Activated CD4-positive, alpha-beta T cell treated with anti-CD3 and anti-CD28 coated beads, Interleukin-2, amount 10 ng/mL, durations not matched to agents 24 days and 14 days (primary cell): ENCODE results near the gene CLEC3B. TPM values are rescaled to one million over a fixed set of nuclear protein-coding genes. Genes with fewer than 3 reads are reported as not detected.
"Not testable (repeated sequence)": the region's sequence is repeated elsewhere in the genome, so short reads cannot be mapped to it uniquely, and the experiment has no call there.

Experiments
- DNase-seq: peaks from one replicate; pipeline ENCODE4 v3.0.0; 2022
- H3K27ac Mint-ChIP-seq: one replicate; pipeline ENCODE4 v1.8.0; 2022; ENCODE audit warnings: mild to moderate bottlenecking, mixed read lengths
- H3K27me3 Mint-ChIP-seq: one replicate; pipeline ENCODE4 v1.8.0; 2022; ENCODE audit warnings: mixed read lengths
- H3K36me3 Mint-ChIP-seq: one replicate; pipeline ENCODE4 v1.8.0; 2022; ENCODE audit warnings: low read depth, mild to moderate bottlenecking, mixed read lengths
- H3K4me1 Mint-ChIP-seq: one replicate; pipeline ENCODE4 v1.8.0; 2021; ENCODE audit warnings: mixed read lengths
- H3K4me3 Mint-ChIP-seq: one replicate; pipeline ENCODE4 v1.8.0; 2022; ENCODE audit warnings: mild to moderate bottlenecking, moderate library complexity, mixed read lengths
- H3K9me3 Mint-ChIP-seq: one replicate; pipeline ENCODE4 v1.8.0; 2021; ENCODE audit warnings: mixed read lengths
- intact Hi-C: fragments of 100-400 bp; cut with micrococcal nuclease; formaldehyde crosslinking; loops from one replicate; pipeline ENCODE4 v1.15.1; 2023
- total RNA-seq: library from RNA; stranded (reverse); gene quantifications from 2 replicates; pipeline ENCODE4 v1.2.3, GENCODE V29; 2022

CLEC3B gene
- total RNA-seq, 1 donor from 2014 or later = not detected

DNA sequence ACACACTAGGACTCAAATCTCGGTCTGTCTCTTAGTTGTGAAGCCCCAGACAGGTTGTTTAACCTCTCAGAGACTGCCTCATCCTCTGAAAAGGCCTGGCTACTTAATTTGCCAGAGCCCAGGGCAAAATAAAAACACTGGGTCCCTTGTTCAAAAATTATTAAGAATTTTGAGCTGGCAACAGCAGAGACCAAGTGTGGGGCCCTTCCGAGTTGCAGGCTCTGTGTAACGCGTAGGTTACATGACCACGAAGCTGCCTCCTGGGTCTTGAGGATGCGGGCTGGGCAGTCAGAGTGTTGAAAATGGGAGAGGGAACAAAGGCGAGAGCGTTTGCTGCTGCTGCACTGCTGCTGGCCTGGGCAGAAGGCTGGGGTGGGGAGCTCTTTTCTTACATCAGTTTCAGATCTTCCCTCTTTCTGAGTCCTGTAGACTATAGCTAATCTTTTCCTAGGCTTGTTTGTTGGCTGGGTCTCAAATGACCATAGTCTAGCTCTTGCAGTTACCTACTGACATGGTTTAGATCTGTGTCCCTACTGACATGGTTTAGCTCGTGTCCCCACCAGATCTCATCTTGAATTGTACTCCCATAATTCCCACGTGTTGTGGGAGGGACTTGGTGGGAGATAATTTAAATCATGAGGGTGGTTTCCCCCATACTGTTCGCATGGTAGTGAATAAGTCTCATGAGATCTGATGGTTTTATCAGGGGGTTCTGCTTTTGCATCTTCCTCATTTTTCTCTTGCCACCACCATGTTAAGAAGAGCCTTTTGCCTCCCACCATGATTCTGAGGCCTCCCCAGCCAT lies 49.9 kb downstream of the CLEC3B start:
- Mint-ChIP-seq H3K9me3 (peaks cover 14% of the 10 kb centered on the region), H3K4me3 (no peak overlapping the region), H3K4me1 (peaks cover 4% of the 10 kb centered on the region), H3K36me3 (peaks cover 7% of the 10 kb centered on the region), H3K27me3 (peaks cover 35% of the 10 kb centered on the region), H3K27ac (no peak overlapping the region)
- intact Hi-C loops = no loop called here
- no peak for DNase-seq

- H3K4me1 Mint-ChIP-seq, DNase-seq, H3K27ac Mint-ChIP-seq, H3K4me3 Mint-ChIP-seq, H3K36me3 Mint-ChIP-seq, intact Hi-C loops: not testable (repeated sequence)
- peaks cover 35% of the 10 kb centered on the region for H3K27me3 Mint-ChIP-seq
- H3K9me3 Mint-ChIP-seq = peaks cover 14% of the 10 kb centered on the region
These were observed 52.2 kb downstream of the CLEC3B start for GRCh38 chr3:45078256-45078655.

GRCh38 chr3:45078910-45079522 lies 52.9 kb downstream of the CLEC3B start:
- Mint-ChIP-seq H3K4me3 (no peak overlapping the region), H3K27me3 (peaks cover 36% of the 10 kb centered on the region), H3K36me3 (peaks cover 5% of the 10 kb centered on the region), H3K4me1 (peaks cover 4% of the 10 kb centered on the region), H3K27ac (no peak overlapping the region), H3K9me3 (peaks cover 11% of the 10 kb centered on the region)
- DNase-seq = peak; percentile 60
- intact Hi-C loops = no loop called here

DNA sequence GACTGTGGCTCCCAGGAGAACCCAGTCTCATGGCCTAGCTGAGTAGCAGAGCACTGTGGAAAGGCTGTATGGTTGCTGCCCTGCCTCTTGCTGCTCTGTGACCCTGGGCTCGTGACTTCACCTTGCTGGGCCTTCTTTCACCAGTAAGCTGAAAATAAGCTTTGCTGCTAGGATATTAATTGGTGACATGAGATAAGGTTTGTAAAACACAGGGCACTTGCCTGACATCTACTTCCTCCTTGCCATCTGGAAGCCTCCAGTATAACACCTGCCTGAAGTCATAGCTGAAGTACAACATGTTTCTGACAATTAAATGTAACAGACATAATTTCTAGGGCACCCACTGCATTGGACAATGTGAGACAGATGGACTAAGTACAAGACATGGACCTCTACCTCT lies 53.6 kb downstream of the CLEC3B start:
- peaks cover 36% of the 10 kb centered on the region for H3K27me3 Mint-ChIP-seq
- peaks cover 6% of the 10 kb centered on the region for H3K9me3 Mint-ChIP-seq
- H3K4me3 Mint-ChIP-seq = no peak overlapping the region
- H3K4me1 Mint-ChIP-seq = peaks cover 4% of the 10 kb centered on the region
- no peak overlapping the region for H3K27ac Mint-ChIP-seq
- peaks cover 5% of the 10 kb centered on the region for H3K36me3 Mint-ChIP-seq
- no peak for DNase-seq
- intact Hi-C loops = no loop called here

GRCh38 chr3:45080824-45081223 lies 54.7 kb downstream of the CLEC3B start:
- Mint-ChIP-seq H3K36me3 (peaks cover 5% of the 10 kb centered on the region), H3K4me3 (no peak overlapping the region), H3K27ac (no peak overlapping the region), H3K4me1 (peaks cover 4% of the 10 kb centered on the region), H3K9me3 (peaks cover 6% of the 10 kb centered on the region), H3K27me3 (peaks cover 33% of the 10 kb centered on the region)
- no peak for DNase-seq
- intact Hi-C loops = no loop called here

- Mint-ChIP-seq H3K27ac (no peak overlapping the region), H3K4me1 (peaks cover 4% of the 10 kb centered on the region), H3K36me3 (peaks cover 5% of the 10 kb centered on the region), H3K9me3 (peaks cover 6% of the 10 kb centered on the region), H3K27me3 (peaks cover 28% of the 10 kb centered on the region), H3K4me3 (no peak overlapping the region)
- intact Hi-C loops = no loop called here
- no peak for DNase-seq
These were observed 55.5 kb downstream of the CLEC3B start for GRCh38 chr3:45081506-45082141.

DNA sequence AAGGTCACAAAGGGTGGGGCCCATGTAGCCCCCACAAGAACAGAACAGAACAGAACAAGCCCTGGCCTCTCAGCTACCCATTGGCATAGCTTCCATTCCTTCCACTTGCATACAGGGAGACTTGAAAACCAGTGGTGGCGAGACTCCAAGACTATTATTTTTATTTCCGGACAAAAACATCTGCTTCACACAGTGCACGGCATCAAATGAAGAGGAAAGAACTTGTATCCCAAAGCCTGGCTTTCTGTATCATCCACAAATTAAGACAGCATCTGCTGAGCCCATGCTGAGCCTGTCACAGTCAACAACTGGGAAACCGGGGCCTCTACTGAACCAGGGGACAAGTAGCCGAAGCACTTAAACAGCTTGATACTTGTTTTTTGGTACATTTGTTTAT lies 56.0 kb downstream of the CLEC3B start:
- peaks cover 4% of the 10 kb centered on the region for H3K4me1 Mint-ChIP-seq
- peaks cover 5% of the 10 kb centered on the region for H3K36me3 Mint-ChIP-seq
- H3K4me3 Mint-ChIP-seq = no peak overlapping the region
- DNase-seq = no peak
- H3K27me3 Mint-ChIP-seq = peaks cover 29% of the 10 kb centered on the region
- H3K27ac Mint-ChIP-seq = no peak overlapping the region
- H3K9me3 Mint-ChIP-seq = peaks cover 6% of the 10 kb centered on the region
- intact Hi-C loops = no loop called here

DNA sequence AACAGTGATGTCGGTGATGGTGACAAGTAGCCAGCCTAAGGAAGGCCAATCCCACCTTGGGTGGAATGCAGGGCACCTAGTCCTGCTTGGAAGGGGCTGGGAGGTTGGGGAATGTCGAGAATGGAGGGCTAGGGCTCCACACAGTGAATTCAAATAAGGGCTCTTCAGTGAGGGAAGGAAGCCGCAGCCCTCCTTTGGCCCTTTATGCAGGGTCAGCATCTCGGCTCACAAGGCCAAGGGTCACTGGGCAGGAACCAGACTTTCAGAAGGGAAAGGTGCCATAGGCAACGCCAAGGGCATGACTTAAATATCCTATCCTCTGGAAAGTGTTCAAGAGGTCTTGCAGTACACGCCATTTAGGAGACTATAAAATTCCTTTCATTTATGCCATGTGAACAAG lies 56.9 kb downstream of the CLEC3B start:
- no peak for DNase-seq
- intact Hi-C loops = no loop called here
- no peak overlapping the region for H3K27ac Mint-ChIP-seq
- H3K4me3 Mint-ChIP-seq = no peak overlapping the region
- peaks cover 6% of the 10 kb centered on the region for H3K9me3 Mint-ChIP-seq
- peaks cover 30% of the 10 kb centered on the region for H3K27me3 Mint-ChIP-seq
- peaks cover 4% of the 10 kb centered on the region for H3K4me1 Mint-ChIP-seq
- H3K36me3 Mint-ChIP-seq = peaks cover 7% of the 10 kb centered on the region

GRCh38 chr3:45084361-45084760 lies 58.3 kb downstream of the CLEC3B start:
- Mint-ChIP-seq H3K9me3 (peaks cover 6% of the 10 kb centered on the region), H3K4me1 (peaks cover 6% of the 10 kb centered on the region), H3K27ac (no peak overlapping the region), H3K4me3 (no peak overlapping the region), H3K36me3 (peaks cover 11% of the 10 kb centered on the region), H3K27me3 (peaks cover 33% of the 10 kb centered on the region)
- DNase-seq = no peak
- intact Hi-C loops = no loop called here

DNA sequence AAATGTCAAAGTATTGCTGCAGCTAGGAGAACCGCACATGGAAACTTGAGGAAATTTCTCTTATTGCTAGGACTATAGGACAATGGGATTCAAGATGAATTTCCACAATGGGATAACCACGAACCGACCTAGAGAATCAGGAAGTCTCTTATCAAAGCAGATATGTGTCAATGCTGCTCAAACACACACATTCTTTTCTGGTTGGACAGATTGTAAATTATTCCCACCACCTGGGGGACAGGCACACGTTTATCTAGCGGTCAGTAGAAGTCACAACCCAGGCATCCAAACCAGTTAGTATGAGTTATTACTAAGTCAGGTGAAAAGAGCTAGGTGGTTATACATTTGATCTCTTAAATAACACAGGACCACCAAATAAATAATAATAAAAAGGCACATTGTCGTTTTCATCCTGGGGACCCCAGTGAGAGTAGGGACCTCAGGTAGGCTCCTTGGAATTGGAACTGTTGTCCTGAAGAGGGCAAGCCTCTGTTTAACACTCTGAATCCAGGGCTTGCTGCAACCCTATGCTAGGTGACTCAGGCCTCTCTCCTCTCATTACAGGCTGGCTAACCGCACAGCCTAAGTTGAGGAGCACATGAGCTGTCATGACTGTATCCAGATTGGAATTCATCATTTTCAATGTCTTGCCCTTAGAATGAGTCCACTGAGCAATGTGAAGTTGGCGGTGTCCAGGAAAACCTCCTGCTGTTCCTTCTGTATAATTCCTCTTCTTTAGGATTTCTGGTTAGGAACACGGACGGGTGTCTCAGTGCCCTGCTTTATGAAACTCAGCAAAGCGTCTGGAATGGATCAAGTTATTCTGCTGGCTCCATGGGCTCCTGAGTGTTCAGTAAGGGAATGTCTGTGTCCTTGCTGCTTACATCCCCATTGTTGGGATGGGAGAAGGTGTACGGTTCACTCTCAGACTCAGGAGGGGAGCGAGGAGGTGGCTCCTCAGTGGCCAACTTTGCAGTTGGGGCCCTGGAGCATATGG lies 59.0 kb downstream of the CLEC3B start:
- Mint-ChIP-seq H3K27ac (no peak overlapping the region), H3K4me1 (peaks cover 7% of the 10 kb centered on the region), H3K9me3 (peaks cover 3% of the 10 kb centered on the region), H3K4me3 (no peak overlapping the region), H3K36me3 (peaks cover 14% of the 10 kb centered on the region), H3K27me3 (peaks cover 32% of the 10 kb centered on the region)
- intact Hi-C loops = no loop called here
- DNase-seq = no peak

Other genes with a start within 250 kb of the CLEC3B start
- gene TMEM42, start 164.4 kb upstream of the CLEC3B start, total RNA-seq = 11.6 and 13.0 TPM in 2 replicates
- gene TGM4, start 151.7 kb upstream of the CLEC3B start, total RNA-seq = not detected in 2 replicates
- gene ZDHHC3, start 50.1 kb upstream of the CLEC3B start, total RNA-seq = 42.0 and 46.2 TPM in 2 replicates
- gene EXOSC7, start 50.1 kb upstream of the CLEC3B start, total RNA-seq = 95.5 and 97.9 TPM in 2 replicates
- gene CDCP1, start 120.1 kb downstream of the CLEC3B start, total RNA-seq = 3.2 and 3.3 TPM in 2 replicates
- 0.44 and 0.66 TPM in 2 replicates for gene TMEM158, start 200.0 kb downstream of the CLEC3B start, total RNA-seq